ENCODE results near the gene SMPD4.
"Not testable (repeated sequence)": the region's sequence is repeated elsewhere in the genome, so short reads cannot be mapped to it uniquely, and the experiment has no call there.

Gene SMPD4

DNA sequence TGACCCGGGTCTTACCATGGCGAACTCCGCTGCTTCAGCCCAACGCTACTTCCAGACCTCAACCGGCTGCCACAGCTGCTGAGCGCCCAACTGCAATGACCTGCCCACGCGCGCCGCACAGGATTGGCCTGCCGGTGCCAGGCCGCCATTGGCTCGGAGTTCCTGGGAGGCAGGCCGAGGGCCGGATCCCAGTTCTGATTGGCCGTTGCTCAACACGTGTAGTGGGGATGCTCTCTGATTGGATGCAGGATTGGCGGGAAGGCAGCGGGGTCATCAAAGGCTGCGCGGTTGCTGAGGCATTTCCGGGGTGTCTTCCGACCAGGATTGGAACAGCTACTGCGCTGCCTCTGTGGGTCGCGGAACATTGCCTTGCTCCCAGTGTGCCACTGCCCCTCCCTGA lies 16.9 kb upstream of the SMPD4 start, which contains the start of gene TUBA3E:
Gene TUBA3E (minus strand): TSS at position 97 of the 400 bp plus-strand sequence. CDS start 79 bp downstream, at position 18.
- Histone ChIP-seq H3K9ac (ENCODE audit: low read depth, low read length) (no peak within 1 kb of the TSS), H3K9me3 (ENCODE audit: control insufficient read depth, insufficient read depth, low read length) (no peaks in the 10 kb centered on the region), H3K27me3 (ENCODE audit: control insufficient read depth, insufficient read depth, low read length) (no peaks in the 10 kb centered on the region), H3K4me1 (ENCODE audit: control insufficient read depth, insufficient read depth, low read length) (no peaks in the 10 kb centered on the region), H3K36me3 (ENCODE audit: control insufficient read depth, insufficient read depth, low read length) (no peaks in the 10 kb centered on the region), H3K4me3 (ENCODE audit: low read depth, low read length) (no peak within 1 kb of the TSS)

GRCh38 chr2:130196052-130196451 lies 14.7 kb upstream of the SMPD4 start:
- not testable (repeated sequence) for H3K27me3 ChIP-seq (ENCODE audit: control insufficient read depth, insufficient read depth, low read length); H3K9me3 ChIP-seq (ENCODE audit: control insufficient read depth, insufficient read depth, low read length); H3K36me3 ChIP-seq (ENCODE audit: control insufficient read depth, insufficient read depth, low read length); H3K4me3 ChIP-seq (ENCODE audit: low read depth, low read length); H3K9ac ChIP-seq (ENCODE audit: low read depth, low read length); H3K4me1 ChIP-seq (ENCODE audit: control insufficient read depth, insufficient read depth, low read length)

- H3K4me3 ChIP-seq (ENCODE audit: low read depth, low read length); H3K4me1 ChIP-seq (ENCODE audit: control insufficient read depth, insufficient read depth, low read length); H3K36me3 ChIP-seq (ENCODE audit: control insufficient read depth, insufficient read depth, low read length); H3K9me3 ChIP-seq (ENCODE audit: control insufficient read depth, insufficient read depth, low read length); H3K27me3 ChIP-seq (ENCODE audit: control insufficient read depth, insufficient read depth, low read length); H3K9ac ChIP-seq (ENCODE audit: low read depth, low read length): not testable (repeated sequence)
Observed at GRCh38 chr2:130195089-130195635, 13.8 kb upstream of the SMPD4 start.

DNA sequence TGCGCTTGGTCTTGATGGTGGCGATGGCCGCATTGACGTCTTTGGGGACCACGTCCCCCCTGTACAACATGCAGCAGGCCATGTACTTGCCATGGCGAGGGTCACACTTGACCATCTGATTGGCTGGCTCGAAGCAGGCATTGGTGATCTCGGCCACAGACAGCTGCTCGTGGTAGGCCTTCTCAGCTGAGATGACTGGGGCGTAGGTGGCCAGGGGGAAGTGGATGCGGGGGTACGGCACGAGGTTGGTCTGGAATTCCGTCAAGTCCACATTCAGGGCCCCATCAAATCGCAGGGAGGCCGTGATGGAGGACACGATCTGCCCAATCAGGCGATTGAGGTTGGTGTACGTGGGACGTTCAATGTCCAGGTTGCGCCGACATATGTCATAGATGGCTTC lies 12.4 kb upstream of the SMPD4 start:
- H3K27me3 ChIP-seq (ENCODE audit: control insufficient read depth, insufficient read depth, low read length); H3K36me3 ChIP-seq (ENCODE audit: control insufficient read depth, insufficient read depth, low read length); H3K9ac ChIP-seq (ENCODE audit: low read depth, low read length); H3K9me3 ChIP-seq (ENCODE audit: control insufficient read depth, insufficient read depth, low read length); H3K4me3 ChIP-seq (ENCODE audit: low read depth, low read length); H3K4me1 ChIP-seq (ENCODE audit: control insufficient read depth, insufficient read depth, low read length): not testable (repeated sequence)

- H3K4me1 ChIP-seq (ENCODE audit: control insufficient read depth, insufficient read depth, low read length); H3K4me3 ChIP-seq (ENCODE audit: low read depth, low read length); H3K36me3 ChIP-seq (ENCODE audit: control insufficient read depth, insufficient read depth, low read length): not testable (repeated sequence)
Observed at GRCh38 chr2:130192451-130192850, 11.0 kb upstream of the SMPD4 start.

DNA sequence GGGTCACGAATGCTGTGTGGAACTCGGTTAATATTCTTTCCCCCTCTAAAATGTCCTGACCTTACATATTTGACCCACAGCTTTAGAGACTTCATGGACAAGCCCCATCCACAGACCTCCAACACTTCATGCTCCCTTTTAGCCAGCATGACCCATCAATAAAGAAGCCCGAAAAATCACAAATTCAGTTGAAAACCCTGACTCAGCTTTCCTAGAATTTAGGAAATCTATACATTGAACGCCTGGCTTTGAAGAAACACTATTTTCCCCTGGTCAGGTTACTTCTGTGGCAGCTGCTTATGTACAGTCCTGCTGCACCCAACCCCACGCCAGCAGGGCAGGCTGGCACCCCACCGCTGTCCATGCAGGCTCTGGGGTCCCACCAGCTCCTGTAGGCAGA lies 9.9 kb upstream of the SMPD4 start:
- H3K4me3 ChIP-seq (ENCODE audit: low read depth, low read length); H3K36me3 ChIP-seq (ENCODE audit: control insufficient read depth, insufficient read depth, low read length); H3K27me3 ChIP-seq (ENCODE audit: control insufficient read depth, insufficient read depth, low read length); H3K9ac ChIP-seq (ENCODE audit: low read depth, low read length); H3K9me3 ChIP-seq (ENCODE audit: control insufficient read depth, insufficient read depth, low read length); H3K4me1 ChIP-seq (ENCODE audit: control insufficient read depth, insufficient read depth, low read length): not testable (repeated sequence)

More at GRCh38 chr2:130192451-130192850, 11.0 kb upstream of the SMPD4 start:
- H3K9ac ChIP-seq (ENCODE audit: low read depth, low read length); H3K9me3 ChIP-seq (ENCODE audit: control insufficient read depth, insufficient read depth, low read length); H3K27me3 ChIP-seq (ENCODE audit: control insufficient read depth, insufficient read depth, low read length): not testable (repeated sequence)

DNA sequence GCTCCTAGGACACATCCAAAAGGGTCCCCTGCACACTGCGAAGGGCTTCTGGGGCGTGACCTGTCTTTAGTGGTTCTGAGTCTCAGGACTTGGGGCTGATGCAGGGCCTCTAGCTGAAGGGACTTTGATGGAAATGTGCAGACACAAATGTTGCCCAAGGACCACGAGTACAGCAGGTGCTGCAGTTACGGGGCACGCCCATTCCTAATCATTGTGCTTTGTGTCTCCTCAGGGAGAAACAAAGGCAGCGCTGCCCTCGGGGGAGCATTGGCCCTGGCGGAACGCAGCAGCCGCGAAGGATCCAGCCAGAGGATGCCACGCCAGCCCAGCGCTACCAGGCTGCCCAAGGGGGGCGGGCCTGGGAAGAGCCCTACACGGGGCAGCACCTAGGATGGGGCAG lies 8.8 kb upstream of the SMPD4 start:
- Histone ChIP-seq H3K9ac (ENCODE audit: low read depth, low read length) (no peak overlapping the region), H3K4me1 (ENCODE audit: control insufficient read depth, insufficient read depth, low read length) (no peaks in the 10 kb centered on the region), H3K27me3 (ENCODE audit: control insufficient read depth, insufficient read depth, low read length) (no peaks in the 10 kb centered on the region), H3K9me3 (ENCODE audit: control insufficient read depth, insufficient read depth, low read length) (no peaks in the 10 kb centered on the region), H3K4me3 (ENCODE audit: low read depth, low read length) (no peak overlapping the region), H3K36me3 (ENCODE audit: control insufficient read depth, insufficient read depth, low read length) (no peaks in the 10 kb centered on the region)

DNA sequence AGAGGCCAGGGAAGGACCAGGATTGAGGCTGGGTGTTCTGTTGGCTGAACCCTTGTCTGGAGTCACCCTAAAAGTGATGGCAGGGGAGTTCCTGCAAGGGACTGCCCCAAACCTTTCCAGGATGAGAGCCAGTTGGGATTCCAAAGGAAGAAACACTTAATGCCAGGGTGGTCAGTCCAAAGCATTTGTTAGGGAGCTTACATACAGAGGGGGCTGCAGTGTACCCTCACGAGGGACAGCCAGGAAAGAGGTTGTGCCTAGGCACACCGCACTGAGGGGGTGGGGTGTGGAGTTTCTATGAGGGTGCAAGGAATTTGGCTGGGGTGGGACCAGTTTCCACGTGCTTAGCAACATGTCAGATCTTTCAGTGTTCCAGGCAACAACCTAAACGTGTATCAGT lies 7.6 kb upstream of the SMPD4 start:
- H3K36me3 ChIP-seq (ENCODE audit: control insufficient read depth, insufficient read depth, low read length); H3K27me3 ChIP-seq (ENCODE audit: control insufficient read depth, insufficient read depth, low read length); H3K4me3 ChIP-seq (ENCODE audit: low read depth, low read length); H3K9me3 ChIP-seq (ENCODE audit: control insufficient read depth, insufficient read depth, low read length); H3K4me1 ChIP-seq (ENCODE audit: control insufficient read depth, insufficient read depth, low read length); H3K9ac ChIP-seq (ENCODE audit: low read depth, low read length): not testable (repeated sequence)

GRCh38 chr2:130187859-130188792 lies 6.7 kb upstream of the SMPD4 start:
- H3K9me3 ChIP-seq (ENCODE audit: control insufficient read depth, insufficient read depth, low read length); H3K4me1 ChIP-seq (ENCODE audit: control insufficient read depth, insufficient read depth, low read length); H3K27me3 ChIP-seq (ENCODE audit: control insufficient read depth, insufficient read depth, low read length); H3K36me3 ChIP-seq (ENCODE audit: control insufficient read depth, insufficient read depth, low read length); H3K9ac ChIP-seq (ENCODE audit: low read depth, low read length); H3K4me3 ChIP-seq (ENCODE audit: low read depth, low read length): not testable (repeated sequence)

GRCh38 chr2:130187268-130187667 lies 5.9 kb upstream of the SMPD4 start:
- H3K9me3 ChIP-seq (ENCODE audit: control insufficient read depth, insufficient read depth, low read length) = no peaks in the 10 kb centered on the region

DNA sequence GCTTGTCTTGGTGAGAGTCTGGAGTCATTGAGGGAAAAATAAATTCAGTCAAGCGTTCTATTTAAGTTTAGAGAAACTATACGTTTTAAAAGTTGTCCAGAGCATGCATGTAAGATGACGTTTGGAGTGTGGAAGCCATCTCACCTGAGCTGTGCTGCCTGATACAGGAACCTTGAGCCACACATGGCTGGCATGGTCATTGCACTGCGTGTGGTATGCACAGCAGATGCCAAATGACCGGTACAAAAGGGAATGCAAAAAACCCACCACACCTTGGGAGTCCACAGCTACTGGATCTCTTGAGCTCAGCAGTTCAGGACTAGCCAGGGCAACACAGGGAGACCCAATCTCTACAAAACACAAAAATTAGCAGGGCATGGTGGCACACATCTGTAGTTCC lies 5.0 kb upstream of the SMPD4 start:
- H3K9me3 ChIP-seq (ENCODE audit: control insufficient read depth, insufficient read depth, low read length) = no peaks in the 10 kb centered on the region
- peaks cover 8% of the 10 kb centered on the region for H3K36me3 ChIP-seq (ENCODE audit: control insufficient read depth, insufficient read depth, low read length)
- H3K9ac ChIP-seq (ENCODE audit: low read depth, low read length) = no peak overlapping the region
- no peaks in the 10 kb centered on the region for H3K4me1 ChIP-seq (ENCODE audit: control insufficient read depth, insufficient read depth, low read length)
- H3K4me3 ChIP-seq (ENCODE audit: low read depth, low read length) = no peak overlapping the region
- no peaks in the 10 kb centered on the region for H3K27me3 ChIP-seq (ENCODE audit: control insufficient read depth, insufficient read depth, low read length)

More at GRCh38 chr2:130187268-130187667, 5.9 kb upstream of the SMPD4 start:
- no peak overlapping the region for H3K4me3 ChIP-seq (ENCODE audit: low read depth, low read length)
- H3K36me3 ChIP-seq (ENCODE audit: control insufficient read depth, insufficient read depth, low read length) = peaks cover 8% of the 10 kb centered on the region
- H3K4me1 ChIP-seq (ENCODE audit: control insufficient read depth, insufficient read depth, low read length) = no peaks in the 10 kb centered on the region
- no peaks in the 10 kb centered on the region for H3K27me3 ChIP-seq (ENCODE audit: control insufficient read depth, insufficient read depth, low read length)
- no peak overlapping the region for H3K9ac ChIP-seq (ENCODE audit: low read depth, low read length)

DNA sequence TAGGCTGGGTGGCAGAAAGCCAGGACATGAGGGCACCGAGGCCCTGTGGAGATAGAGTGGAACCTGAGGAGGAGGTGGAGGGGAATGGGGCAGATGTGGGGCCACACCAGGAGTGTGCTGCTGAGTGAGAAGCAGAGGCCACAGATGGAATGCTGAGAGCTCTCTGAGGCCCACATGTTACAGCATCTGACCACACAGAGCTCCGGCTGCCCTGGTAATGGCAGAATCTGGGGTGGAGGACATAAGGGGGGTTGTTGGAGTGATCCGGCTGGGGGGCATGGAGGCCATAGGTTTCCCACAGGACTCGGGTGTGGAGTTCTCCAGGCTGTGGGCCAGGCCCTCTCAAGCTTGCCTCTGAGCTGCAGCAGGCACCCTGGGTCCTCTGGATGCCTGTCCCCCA lies 4.5 kb upstream of the SMPD4 start:
- H3K9me3 ChIP-seq (ENCODE audit: control insufficient read depth, insufficient read depth, low read length) = no peaks in the 10 kb centered on the region
- H3K36me3 ChIP-seq (ENCODE audit: control insufficient read depth, insufficient read depth, low read length) = peaks cover 8% of the 10 kb centered on the region
- no peak overlapping the region for H3K9ac ChIP-seq (ENCODE audit: low read depth, low read length)
- H3K4me1 ChIP-seq (ENCODE audit: control insufficient read depth, insufficient read depth, low read length) = no peaks in the 10 kb centered on the region
- H3K4me3 ChIP-seq (ENCODE audit: low read depth, low read length) = no peak overlapping the region
- H3K27me3 ChIP-seq (ENCODE audit: control insufficient read depth, insufficient read depth, low read length) = no peaks in the 10 kb centered on the region

Measured in iPS-15b (cell line).